Astrocyte (in vitro differentiated cells and primary cell): ENCODE data around the gene PPP1R14B.

ENCODE experiments used
- CTCF ChIP-seq: IDR thresholded peaks from 2 replicates; pipeline ENCODE4 v1.5.1; 2011; ENCODE audit warnings: low read depth, mild to moderate bottlenecking, inconsistent platforms, low read length, moderate library complexity; ENCODE audit not compliant: insufficient read depth
- EZH2 ChIP-seq: IDR thresholded peaks from 2 replicates; pipeline ENCODE4 v1.6.1; 2012; ENCODE audit warnings: mild to moderate bottlenecking, low read length, inconsistent platforms; ENCODE audit not compliant: insufficient read depth

GRCh38 chr11:64230985-64231365 is 15.8 kb downstream of the PPP1R14B start:
- TF ChIP-seq CTCF (no peak), EZH2 (no peak)
